Cardiac muscle cell (in vitro differentiated cells and primary cell): ENCODE data around the gene CCDC28A. TPM values are rescaled to one million over a fixed set of nuclear protein-coding genes. Genes with fewer than 3 reads are reported as not detected.

ENCODE experiments used
- DNase-seq, 2 donors: peaks; one replicate each; pipeline versions ENCODE4 v3.0.0 to v3.0.0-alpha.2; 2010 to 2017; ENCODE audit warnings: low read depth in 1 of 2, low spot score in 1 of 2
- H3K27ac ChIP-seq: fragments of 200-600 bp; sonication (generic); 2 replicates; pipeline ENCODE4 v1.5.1; 2016
- H3K27me3 ChIP-seq: fragments of 200-600 bp; sonication (generic); 2 replicates; pipeline ENCODE4 v1.6.0; 2016; ENCODE audit warnings: control low read depth
- H3K36me3 ChIP-seq: fragments of 200-600 bp; sonication (generic); 2 replicates; pipeline ENCODE4 v1.5.1; 2016; ENCODE audit warnings: control low read depth
- H3K4me1 ChIP-seq: fragments of 200-600 bp; sonication (generic); 2 replicates; pipeline ENCODE4 v1.8.1; 2017; ENCODE audit warnings: low read depth, mild to moderate bottlenecking, mixed run types
- H3K4me3 ChIP-seq: fragments of 200-600 bp; sonication (generic); 2 replicates; pipeline ENCODE4 v1.5.1; 2016; ENCODE audit warnings: mild to moderate bottlenecking
- H3K9me3 ChIP-seq: fragments of 200-600 bp; sonication (generic); 2 replicates; pipeline ENCODE4 v1.5.1; 2017; ENCODE audit warnings: low read depth, mild to moderate bottlenecking, control low read depth
- polyA plus RNA-seq: library from polyadenylated mRNA; unstranded; fragments of >200 nt; fragmentation: Nextera tagmentation; extraction: Ambion mirVana; gene quantifications from 2 replicates; pipeline ENCODE4 v1.2.1, GENCODE V29; 2016
- total RNA-seq: library from RNA; depleted of rRNA; stranded (reverse); fragments of >200 nt; gene quantifications from 2 replicates; pipeline ENCODE4 v1.2.3, GENCODE V29; 2016
- TF ChIP-seq, protein P1 (sequence below): IDR thresholded peaks from 2 replicates; pipeline ENCODE4 v1.5.1; 2012; ENCODE audit warnings: low read depth, mild to moderate bottlenecking, low read length

Gene CCDC28A
- total and polyA plus RNA-seq, 2 experiments from 2014 or later, result 6.3 to 15.2 TPM

- peak; percentile 54 to 67 for DNase-seq
- Histone ChIP-seq H3K27me3 (no peaks in the 10 kb centered on the region), H3K27ac (no peak overlapping the region), H3K9me3 (no peaks in the 10 kb centered on the region), H3K36me3 (no peaks in the 10 kb centered on the region), H3K4me1 (no peaks in the 10 kb centered on the region), H3K4me3 (no peak overlapping the region)
- TF ChIP-seq, protein P1, sequence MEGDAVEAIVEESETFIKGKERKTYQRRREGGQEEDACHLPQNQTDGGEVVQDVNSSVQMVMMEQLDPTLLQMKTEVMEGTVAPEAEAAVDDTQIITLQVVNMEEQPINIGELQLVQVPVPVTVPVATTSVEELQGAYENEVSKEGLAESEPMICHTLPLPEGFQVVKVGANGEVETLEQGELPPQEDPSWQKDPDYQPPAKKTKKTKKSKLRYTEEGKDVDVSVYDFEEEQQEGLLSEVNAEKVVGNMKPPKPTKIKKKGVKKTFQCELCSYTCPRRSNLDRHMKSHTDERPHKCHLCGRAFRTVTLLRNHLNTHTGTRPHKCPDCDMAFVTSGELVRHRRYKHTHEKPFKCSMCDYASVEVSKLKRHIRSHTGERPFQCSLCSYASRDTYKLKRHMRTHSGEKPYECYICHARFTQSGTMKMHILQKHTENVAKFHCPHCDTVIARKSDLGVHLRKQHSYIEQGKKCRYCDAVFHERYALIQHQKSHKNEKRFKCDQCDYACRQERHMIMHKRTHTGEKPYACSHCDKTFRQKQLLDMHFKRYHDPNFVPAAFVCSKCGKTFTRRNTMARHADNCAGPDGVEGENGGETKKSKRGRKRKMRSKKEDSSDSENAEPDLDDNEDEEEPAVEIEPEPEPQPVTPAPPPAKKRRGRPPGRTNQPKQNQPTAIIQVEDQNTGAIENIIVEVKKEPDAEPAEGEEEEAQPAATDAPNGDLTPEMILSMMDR, result peak; percentile 58
Measured at GRCh38 chr6:138765896-138766655, 7.5 kb upstream of the CCDC28A start.

DNA sequence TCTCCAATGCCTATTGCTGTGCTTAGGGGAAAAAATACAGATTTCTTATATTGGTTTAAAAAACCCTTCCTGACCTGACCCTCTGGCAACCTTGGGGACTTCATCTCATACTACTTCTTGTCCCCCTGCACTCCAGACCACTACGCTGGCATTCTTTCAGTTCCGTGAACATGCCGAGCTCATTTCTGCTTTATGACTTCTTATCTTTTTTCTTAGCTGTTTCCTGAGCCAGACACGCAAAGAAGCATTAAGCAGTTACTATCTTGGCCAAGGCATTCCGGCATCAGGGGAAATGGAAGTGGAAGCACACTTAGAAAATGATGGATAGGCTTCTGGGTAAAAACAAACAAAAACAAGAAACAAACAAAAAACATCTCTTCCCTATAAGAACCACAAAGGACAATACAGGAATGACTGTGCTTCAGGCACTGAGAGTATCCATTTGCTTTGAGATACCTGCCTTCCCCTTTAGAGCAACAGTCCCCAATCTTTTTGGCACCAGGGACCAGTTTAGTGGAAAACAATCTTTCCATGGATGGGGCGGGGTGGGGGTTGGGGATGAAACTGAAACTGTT, 4.4 kb upstream of the CCDC28A start:
- no peak overlapping the region for H3K4me3 ChIP-seq
- TF ChIP-seq, protein P1, result no peak
- no peaks in the 10 kb centered on the region for H3K36me3 ChIP-seq
- no peak overlapping the region for H3K27ac ChIP-seq
- H3K4me1 ChIP-seq, result peaks cover 6% of the 10 kb centered on the region
- peak in 1 of 2 donors; percentile 49 for DNase-seq
- H3K9me3 ChIP-seq, result no peaks in the 10 kb centered on the region
- no peaks in the 10 kb centered on the region for H3K27me3 ChIP-seq

- H3K9me3 ChIP-seq, result no peaks in the 10 kb centered on the region
Measured at GRCh38 chr6:138772596-138773176, 883 bp upstream of the CCDC28A start.

DNA sequence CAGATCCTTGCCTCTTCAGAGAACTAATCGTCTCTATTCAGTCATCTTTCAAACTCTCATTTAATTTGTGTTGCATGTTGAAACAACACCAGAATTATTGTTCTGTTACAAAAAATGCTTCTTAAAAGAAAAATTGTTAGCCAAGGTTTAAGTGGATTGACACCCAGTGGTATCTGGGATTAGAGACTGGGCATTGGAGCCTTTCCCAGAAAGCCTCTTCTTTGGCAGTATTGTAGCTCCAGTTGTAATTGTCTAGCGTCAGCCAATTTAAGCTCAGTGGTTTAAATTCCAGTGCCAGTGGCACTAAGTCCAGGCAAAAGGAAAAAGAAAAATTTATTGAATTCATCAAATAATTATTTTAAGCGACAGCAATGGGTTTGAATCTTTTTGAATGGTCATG, 801 bp downstream of the CCDC28A start:
- DNase-seq, result peak in 1 of 2 donors; percentile 17
- no peak overlapping the region for H3K27ac ChIP-seq

More at GRCh38 chr6:138772596-138773176, 883 bp upstream of the CCDC28A start:
- H3K27me3 ChIP-seq, result no peaks in the 10 kb centered on the region
- peak overlapping the region; percentile 95 for H3K27ac ChIP-seq
- H3K36me3 ChIP-seq, result peaks cover 9% of the 10 kb centered on the region
- H3K4me3 ChIP-seq, result peak overlapping the region; percentile 70
- TF ChIP-seq, protein P1, result no peak
- no peak for DNase-seq
- peaks cover 11% of the 10 kb centered on the region for H3K4me1 ChIP-seq

GRCh38 chr6:138776659-138777058, 3.1 kb downstream of the CCDC28A start:
- no peak for DNase-seq
- Histone ChIP-seq H3K27me3 (no peaks in the 10 kb centered on the region), H3K4me1 (peaks cover 11% of the 10 kb centered on the region), H3K36me3 (peaks cover 20% of the 10 kb centered on the region), H3K9me3 (no peaks in the 10 kb centered on the region), H3K4me3 (no peak overlapping the region), H3K27ac (no peak overlapping the region)
- TF ChIP-seq, protein P1, result no peak

More for the DNA sequence above, 801 bp downstream of the CCDC28A start:
- Histone ChIP-seq H3K4me1 (peaks cover 11% of the 10 kb centered on the region), H3K9me3 (no peaks in the 10 kb centered on the region), H3K36me3 (peaks cover 9% of the 10 kb centered on the region), H3K4me3 (peak overlapping the region; percentile 70), H3K27me3 (no peaks in the 10 kb centered on the region)
- TF ChIP-seq, protein P1, result no peak
